A549 (cell line): Measurements from ENCODE around the gene LY6G6C.

Experiments used
- CTCF ChIP-seq: fragments of >200 bp; sonication (Bioruptor Twin); formaldehyde crosslinking; IDR thresholded peaks from 3 replicates; pipeline ENCODE4 v1.5.1; 2016
- FOXS1 ChIP-seq: fragments of 250-450 bp; sonication (Bioruptor Pico); IDR thresholded peaks from 2 replicates; pipeline ENCODE4 v1.5.0; 2020; ENCODE audit warnings: mild to moderate bottlenecking, moderate library complexity
- MYC ChIP-seq: IDR thresholded peaks from 2 replicates; pipeline ENCODE4 v1.6.1; 2012; ENCODE audit warnings: mild to moderate bottlenecking, inconsistent platforms, low read length, improper control_type of control experiment, borderline replicate concordance
- NFE2L2 ChIP-seq: fragments of 150-350 bp; conservative IDR thresholded peaks from 2 replicates; pipeline ENCODE4 v1.6.1; 2014; ENCODE audit warnings: low read length
- RAD21 ChIP-seq, 2 experiments: fragments of >200 bp in 1 of 2; sonication (Bioruptor Twin) in 1 of 2; formaldehyde crosslinking in 1 of 2; IDR thresholded peaks in 1 of 2; conservative IDR thresholded peaks in 1 of 2; 2 replicates in 1 of 2; 3 replicates in 1 of 2; pipeline ENCODE4 v1.6.1; 2012 to 2018; ENCODE audit warnings: inconsistent platforms in 1 of 2
- RNF2 ChIP-seq: fragments of 200-600 bp; sonication (generic); IDR thresholded peaks from 2 replicates; pipeline ENCODE4 v1.6.1; 2016; ENCODE audit warnings: low read depth, mild to moderate bottlenecking, antibody characterized with exemption, moderate library complexity, borderline replicate concordance

GRCh38 chr6:31763619-31763940 is 42.0 kb upstream of the LY6G6C start:
- TF ChIP-seq FOXS1 (CRISPR knock-in tag) (no peak), CTCF (no peak), RAD21 (conservative IDR thresholded peaks at IDR 0.05 in 1 of 2, IDR thresholded peaks at IDR 0.05 in 1 of 2) (no peak), NFE2L2 (no peak), MYC (no peak), RNF2 (no peak)
